ENCODE data around the gene TSPEAR.

GRCh38 chr21:44718093-44718492 lies 6.7 kb upstream of the TSPEAR start:
- TF ChIP-seq CTCF (IDR thresholded peaks at IDR 0.05; ENCODE audit: low read depth, low read length, poor library complexity, severe bottlenecking) (no peak), EZH2phosphoT487 (IDR thresholded peaks at IDR 0.05; ENCODE audit: borderline replicate concordance, low read length) (no peak)

Data from DOHH2 (cell line).